Tongue (tissue), 2 donors: ENCODE results near the gene MED31. TPM values are rescaled to one million over a fixed set of nuclear protein-coding genes. Genes with fewer than 3 reads are reported as not detected.
"Not testable (repeated sequence)": the region's sequence is repeated elsewhere in the genome, so short reads cannot be mapped to it uniquely, and the experiment has no call there.

Source experiments
- DNase-seq: peaks from one replicate; pipeline ENCODE4 v3.0.0-alpha.2; 2015
- total RNA-seq: library from RNA; depleted of rRNA; stranded (reverse); fragments of >200 nt; gene quantifications from one replicate; pipeline ENCODE4 v1.2.3, GENCODE V29; 2014

Gene MED31
- total RNA-seq, 1 donor from 2014 or later, result 8.7 TPM

- DNase-seq, result peak; percentile 58
Observed at GRCh38 chr17:6677158-6677831, 25.9 kb upstream of the MED31 start.

- DNase-seq, result no peak
Observed at GRCh38 chr17:6676802-6677157, 25.4 kb upstream of the MED31 start.

- no peak for DNase-seq
Observed at GRCh38 chr17:6675201-6675825, 23.9 kb upstream of the MED31 start.

- DNase-seq, result no peak
Observed at GRCh38 chr17:6674586-6674985, 23.2 kb upstream of the MED31 start.

GRCh38 chr17:6671431-6671830, 20.0 kb upstream of the MED31 start:
- DNase-seq, result no peak

- no peak for DNase-seq
Observed at GRCh38 chr17:6670999-6671398, 19.6 kb upstream of the MED31 start.

- DNase-seq, result no peak
Observed at GRCh38 chr17:6670571-6670970, 19.2 kb upstream of the MED31 start.

- DNase-seq, result no peak
Observed at GRCh38 chr17:6669479-6670212, 18.2 kb upstream of the MED31 start.

GRCh38 chr17:6668727-6669425, 17.5 kb upstream of the MED31 start:
- no peak for DNase-seq

- no peak for DNase-seq
Observed at GRCh38 chr17:6668219-6668618, 16.8 kb upstream of the MED31 start.

GRCh38 chr17:6667516-6667915, 16.1 kb upstream of the MED31 start:
- no peak for DNase-seq

GRCh38 chr17:6666557-6666956, 15.2 kb upstream of the MED31 start:
- DNase-seq, result no peak

GRCh38 chr17:6666077-6666521, 14.7 kb upstream of the MED31 start:
- peak; percentile 91 for DNase-seq

- not testable (repeated sequence) for DNase-seq
Observed at GRCh38 chr17:6663200-6663599, 11.8 kb upstream of the MED31 start.

GRCh38 chr17:6661464-6661848, 10.1 kb upstream of the MED31 start:
- DNase-seq, result no peak

- DNase-seq, result no peak
Observed at GRCh38 chr17:6660805-6661463, 9.5 kb upstream of the MED31 start.

- no peak for DNase-seq
Observed at GRCh38 chr17:6660101-6660500, 8.7 kb upstream of the MED31 start.

- DNase-seq, result not testable (repeated sequence)
Observed at GRCh38 chr17:6658411-6658810, 7.0 kb upstream of the MED31 start.

- DNase-seq, result no peak
Observed at GRCh38 chr17:6657633-6658287, 6.4 kb upstream of the MED31 start.

- not testable (repeated sequence) for DNase-seq
Observed at GRCh38 chr17:6656797-6657632, 5.6 kb upstream of the MED31 start.
